ENCODE measurements around the gene POU6F2. TPM values are rescaled to one million over a fixed set of nuclear protein-coding genes. Genes with fewer than 3 reads are reported as not detected.

POU6F2 gene
- total RNA-seq, 1 experiment from 2014 or later, result not detected

GRCh38 chr7:39300276-39300675 is 322.6 kb downstream of the POU6F2 start:
- no peak for DNase-seq (ENCODE audit: low spot score)
- H3K27me3 ChIP-seq (replicated peaks; ENCODE audit: insufficient read depth, low read depth, low read length, poor library complexity), result peaks cover 42% of the 10 kb centered on the region
- H3K4me1 ChIP-seq (ENCODE audit: insufficient read depth, low read length, poor library complexity, severe bottlenecking), result no peaks in the 10 kb centered on the region
- no peak overlapping the region for H3K4me3 ChIP-seq (ENCODE audit: low read depth, low read length, poor library complexity, severe bottlenecking)
- H3K27ac ChIP-seq (ENCODE audit: low read depth, low read length, poor library complexity, severe bottlenecking), result no peak overlapping the region
- TF ChIP-seq EZH2 (IDR thresholded peaks at IDR 0.05; ENCODE audit: borderline replicate concordance, low read depth, low read length, poor library complexity, severe bottlenecking), result no peak
- TF ChIP-seq CTCF (conservative IDR thresholded peaks at IDR 0.05; ENCODE audit: low read depth, low read length), result no peak
- no peaks in the 10 kb centered on the region for H3K36me3 ChIP-seq (ENCODE audit: insufficient read depth, low read length, poor library complexity, severe bottlenecking)
- ChIA-PET POLR2A (ENCODE audit: low non-redundant PET) (no interaction called here), CTCF (no interaction called here)
- no peaks in the 10 kb centered on the region for H3K9me3 ChIP-seq (ENCODE audit: low read depth, low read length, poor library complexity, severe bottlenecking)
- intact Hi-C loops (cut with micrococcal nuclease; ENCODE audit: unreplicated experiment), result no loop called here
- BruUV-seq (replicated peaks), result no TSS peak

GRCh38 chr7:39301543-39301942 is 323.8 kb downstream of the POU6F2 start:
- H3K4me1 ChIP-seq (ENCODE audit: insufficient read depth, low read length, poor library complexity, severe bottlenecking), result no peaks in the 10 kb centered on the region
- BruUV-seq (replicated peaks), result no TSS peak
- ChIA-PET CTCF (no interaction called here), POLR2A (ENCODE audit: low non-redundant PET) (no interaction called here)
- H3K9me3 ChIP-seq (ENCODE audit: low read depth, low read length, poor library complexity, severe bottlenecking), result no peaks in the 10 kb centered on the region
- DNase-seq (ENCODE audit: low spot score), result no peak
- H3K36me3 ChIP-seq (ENCODE audit: insufficient read depth, low read length, poor library complexity, severe bottlenecking), result no peaks in the 10 kb centered on the region
- no peak overlapping the region for H3K27ac ChIP-seq (ENCODE audit: low read depth, low read length, poor library complexity, severe bottlenecking)
- TF ChIP-seq EZH2 (IDR thresholded peaks at IDR 0.05; ENCODE audit: borderline replicate concordance, low read depth, low read length, poor library complexity, severe bottlenecking), result no peak
- no peak for TF ChIP-seq CTCF (conservative IDR thresholded peaks at IDR 0.05; ENCODE audit: low read depth, low read length)
- no peak overlapping the region for H3K4me3 ChIP-seq (ENCODE audit: low read depth, low read length, poor library complexity, severe bottlenecking)
- H3K27me3 ChIP-seq (replicated peaks; ENCODE audit: insufficient read depth, low read depth, low read length, poor library complexity), result peaks cover 55% of the 10 kb centered on the region
- intact Hi-C loops (cut with micrococcal nuclease; ENCODE audit: unreplicated experiment), result no loop called here

GRCh38 chr7:39304178-39304577 is 326.5 kb downstream of the POU6F2 start:
- Histone ChIP-seq H3K9me3 (ENCODE audit: low read depth, low read length, poor library complexity, severe bottlenecking) (no peaks in the 10 kb centered on the region), H3K27ac (ENCODE audit: low read depth, low read length, poor library complexity, severe bottlenecking) (no peak overlapping the region), H3K4me1 (ENCODE audit: insufficient read depth, low read length, poor library complexity, severe bottlenecking) (no peaks in the 10 kb centered on the region), H3K4me3 (ENCODE audit: low read depth, low read length, poor library complexity, severe bottlenecking) (no peak overlapping the region), H3K36me3 (ENCODE audit: insufficient read depth, low read length, poor library complexity, severe bottlenecking) (no peaks in the 10 kb centered on the region), H3K27me3 (replicated peaks; ENCODE audit: insufficient read depth, low read depth, low read length, poor library complexity) (peaks cover 76% of the 10 kb centered on the region)
- ChIA-PET CTCF (no interaction called here), POLR2A (ENCODE audit: low non-redundant PET) (no interaction called here)
- no peak for TF ChIP-seq EZH2 (IDR thresholded peaks at IDR 0.05; ENCODE audit: borderline replicate concordance, low read depth, low read length, poor library complexity, severe bottlenecking)
- no peak for TF ChIP-seq CTCF (conservative IDR thresholded peaks at IDR 0.05; ENCODE audit: low read depth, low read length)
- BruUV-seq (replicated peaks), result no TSS peak
- intact Hi-C loops (cut with micrococcal nuclease; ENCODE audit: unreplicated experiment), result no loop called here
- DNase-seq (ENCODE audit: low spot score), result no peak

Data from A673 (cell line).